Upper lobe of right lung (tissue), 1 donor: Measurements from ENCODE around the gene NKD1. TPM values are rescaled to one million over a fixed set of nuclear protein-coding genes. Genes with fewer than 3 reads are reported as not detected.

Experiments
- ATAC-seq: fragments of 200-7000 bp; cut with Tn5 transposase; one replicate; pipeline ENCODE4 v1.9.1; 2020; ENCODE audit warnings: mild to moderate bottlenecking, moderate library complexity
- DNase-seq: peaks from one replicate; pipeline ENCODE4 v3.0.0-alpha.2; 2020
- H3K27ac ChIP-seq: fragments of 200-600 bp; one replicate; pipeline ENCODE4 v1.8.0; 2022
- H3K27me3 ChIP-seq: fragments of 200-600 bp; one replicate; pipeline ENCODE4 v1.8.0; 2022; ENCODE audit warnings: mild to moderate bottlenecking
- H3K36me3 ChIP-seq: fragments of 200-600 bp; one replicate; pipeline ENCODE4 v1.8.0; 2022
- H3K4me1 ChIP-seq: fragments of 200-600 bp; one replicate; pipeline ENCODE4 v1.8.0; 2022
- H3K4me3 ChIP-seq: fragments of 200-600 bp; one replicate; pipeline ENCODE4 v1.8.0; 2022; ENCODE audit warnings: mild to moderate bottlenecking
- H3K9me3 ChIP-seq: fragments of 200-600 bp; one replicate; pipeline ENCODE4 v1.8.0; 2022
- CTCF ChIP-seq: fragments of 200-600 bp; IDR thresholded peaks from one replicate; pipeline ENCODE4 v1.8.0; 2022; ENCODE audit warnings: antibody characterized with exemption
- intact Hi-C: fragments of 100-400 bp; cut with DNase I; formaldehyde crosslinking; loops from one replicate; pipeline ENCODE4 v1.11.0; 2022
- total RNA-seq: library from RNA; stranded (reverse); fragmentation: NEBNext Ultra II Directional; extraction: Animal tissue kit (Norgen Biotek cat#: 25700); gene quantifications from one replicate; pipeline ENCODE4 v1.2.1, GENCODE V29; 2021
- donor health status: DM: no; HTN: yes; CAD: no; lungs with severe emphysema.

NKD1 gene
- total RNA-seq, 1 donor from 2014 or later = 47.2 TPM

- TF ChIP-seq CTCF = no peak
- no peaks in the 10 kb centered on the region for H3K4me1 ChIP-seq
- H3K36me3 ChIP-seq = no peaks in the 10 kb centered on the region
- intact Hi-C loops = no loop called here
- peak overlapping the region; percentile 70 for H3K4me3 ChIP-seq
- no peaks in the 10 kb centered on the region for H3K27me3 ChIP-seq
- DNase-seq (no peak), ATAC-seq (no peak)
- no peaks in the 10 kb centered on the region for H3K9me3 ChIP-seq
- H3K27ac ChIP-seq = no peak overlapping the region
Measured at GRCh38 chr16:50550035-50550434, 1.8 kb downstream of the NKD1 start.

GRCh38 chr16:50550866-50551641, 2.9 kb downstream of the NKD1 start:
- no peaks in the 10 kb centered on the region for H3K4me1 ChIP-seq
- TF ChIP-seq CTCF = no peak
- ATAC-seq (no peak), DNase-seq (no peak)
- H3K9me3 ChIP-seq = no peaks in the 10 kb centered on the region
- peak overlapping the region; percentile 36 for H3K27ac ChIP-seq
- no peaks in the 10 kb centered on the region for H3K36me3 ChIP-seq
- H3K27me3 ChIP-seq = no peaks in the 10 kb centered on the region
- peak overlapping the region; percentile 70 for H3K4me3 ChIP-seq
- intact Hi-C loops = no loop called here

GRCh38 chr16:50552476-50553101, 4.4 kb downstream of the NKD1 start:
- Histone ChIP-seq H3K27ac (no peak overlapping the region), H3K4me1 (no peaks in the 10 kb centered on the region), H3K9me3 (no peaks in the 10 kb centered on the region), H3K4me3 (no peak overlapping the region), H3K36me3 (no peaks in the 10 kb centered on the region), H3K27me3 (no peaks in the 10 kb centered on the region)
- TF ChIP-seq CTCF = no peak
- ATAC-seq = no peak
- intact Hi-C loops = no loop called here
- no peak for DNase-seq

GRCh38 chr16:50553182-50553710, 5.0 kb downstream of the NKD1 start:
- Histone ChIP-seq H3K4me3 (no peak overlapping the region), H3K4me1 (no peaks in the 10 kb centered on the region), H3K27ac (no peak overlapping the region), H3K36me3 (no peaks in the 10 kb centered on the region), H3K9me3 (no peaks in the 10 kb centered on the region), H3K27me3 (no peaks in the 10 kb centered on the region)
- ATAC-seq (no peak), DNase-seq (no peak)
- intact Hi-C loops = no loop called here
- TF ChIP-seq CTCF = no peak

- Histone ChIP-seq H3K27ac (no peak overlapping the region), H3K36me3 (no peaks in the 10 kb centered on the region), H3K4me3 (no peak overlapping the region), H3K4me1 (no peaks in the 10 kb centered on the region), H3K27me3 (no peaks in the 10 kb centered on the region), H3K9me3 (no peaks in the 10 kb centered on the region)
- DNase-seq (no peak), ATAC-seq (no peak)
- intact Hi-C loops = no loop called here
- no peak for TF ChIP-seq CTCF
Measured at GRCh38 chr16:50553731-50554360, 5.7 kb downstream of the NKD1 start.
